Mesothelial cell of epicardium (in vitro differentiated cells): ENCODE measurements around the gene GFRA3. TPM values are rescaled to one million over a fixed set of nuclear protein-coding genes. Genes with fewer than 3 reads are reported as not detected.

ENCODE experiments used
- DNase-seq, 2 experiments: peaks; one replicate each; pipeline ENCODE4 v3.0.0; 2021; ENCODE audit warnings: low spot score in 2 of 2; ENCODE audit not compliant: unreplicated experiment in 2 of 2
- H3K27ac Mint-ChIP-seq: 2 replicates; pipeline ENCODE4 v1.8.0; 2021; ENCODE audit warnings: mixed read lengths
- H3K27me3 Mint-ChIP-seq: 2 replicates; pipeline ENCODE4 v1.8.0; 2021; ENCODE audit warnings: low read depth, mixed read lengths
- H3K36me3 Mint-ChIP-seq: 2 replicates; pipeline ENCODE4 v1.8.0; 2021; ENCODE audit warnings: mixed read lengths
- H3K4me1 Mint-ChIP-seq: 2 replicates; pipeline ENCODE4 v1.8.0; 2021; ENCODE audit warnings: mixed read lengths
- H3K4me3 Mint-ChIP-seq: 2 replicates; pipeline ENCODE4 v1.8.0; 2021; ENCODE audit warnings: mild to moderate bottlenecking, moderate library complexity, mixed read lengths
- H3K9me3 Mint-ChIP-seq: 2 replicates; pipeline ENCODE4 v1.8.0; 2021; ENCODE audit warnings: mixed read lengths
- CTCF ChIP-seq: fragments of 200-600 bp; sonication (generic); IDR thresholded peaks from one replicate; pipeline ENCODE4 v1.5.0; 2021; ENCODE audit warnings: antibody characterized with exemption; ENCODE audit not compliant: unreplicated experiment
- total RNA-seq: library from RNA; stranded (reverse); gene quantifications from 3 replicates; pipeline ENCODE4 v1.2.1, GENCODE V29; 2021

Gene GFRA3
- total RNA-seq, 1 donor from 2014 or later: 0.27 TPM

GRCh38 chr5:138246334-138246733 is 28.1 kb downstream of the GFRA3 start:
- DNase-seq: no peak
- no peak overlapping the region for H3K4me3 Mint-ChIP-seq
- no peaks in the 10 kb centered on the region for H3K36me3 Mint-ChIP-seq
- H3K27me3 Mint-ChIP-seq: peaks cover 40% of the 10 kb centered on the region
- TF ChIP-seq CTCF: no peak
- H3K9me3 Mint-ChIP-seq: no peaks in the 10 kb centered on the region
- H3K4me1 Mint-ChIP-seq: peaks cover 4% of the 10 kb centered on the region
- no peak overlapping the region for H3K27ac Mint-ChIP-seq

GRCh38 chr5:138245717-138246116 is 28.7 kb downstream of the GFRA3 start:
- no peak overlapping the region for H3K27ac Mint-ChIP-seq
- H3K27me3 Mint-ChIP-seq: peaks cover 46% of the 10 kb centered on the region
- H3K4me3 Mint-ChIP-seq: no peak overlapping the region

GRCh38 chr5:138243794-138244193 is 30.6 kb downstream of the GFRA3 start:
- Mint-ChIP-seq H3K4me3 (no peak overlapping the region), H3K27ac (no peak overlapping the region), H3K27me3 (peaks cover 60% of the 10 kb centered on the region), H3K36me3 (no peaks in the 10 kb centered on the region), H3K9me3 (no peaks in the 10 kb centered on the region), H3K4me1 (peaks cover 4% of the 10 kb centered on the region)
- DNase-seq: no peak
- no peak for TF ChIP-seq CTCF

More at GRCh38 chr5:138245717-138246116, 28.7 kb downstream of the GFRA3 start:
- Mint-ChIP-seq H3K9me3 (no peaks in the 10 kb centered on the region), H3K36me3 (no peaks in the 10 kb centered on the region), H3K4me1 (peaks cover 4% of the 10 kb centered on the region)
- no peak for DNase-seq
- TF ChIP-seq CTCF: no peak

GRCh38 chr5:138241688-138242571 is 32.5 kb downstream of the GFRA3 start:
- H3K9me3 Mint-ChIP-seq: no peaks in the 10 kb centered on the region
- H3K4me1 Mint-ChIP-seq: peaks cover 4% of the 10 kb centered on the region
- peak in 1 of 2 experiments; percentile 45 for DNase-seq
- H3K4me3 Mint-ChIP-seq: peak overlapping the region; percentile 53
- no peak overlapping the region for H3K27ac Mint-ChIP-seq
- H3K27me3 Mint-ChIP-seq: peaks cover 67% of the 10 kb centered on the region
- TF ChIP-seq CTCF: no peak
- H3K36me3 Mint-ChIP-seq: no peaks in the 10 kb centered on the region

GRCh38 chr5:138240650-138241385 is 33.6 kb downstream of the GFRA3 start:
- no peak for DNase-seq
- H3K4me3 Mint-ChIP-seq: no peak overlapping the region
- no peaks in the 10 kb centered on the region for H3K36me3 Mint-ChIP-seq
- peaks cover 4% of the 10 kb centered on the region for H3K4me1 Mint-ChIP-seq
- no peak overlapping the region for H3K27ac Mint-ChIP-seq
- H3K27me3 Mint-ChIP-seq: peaks cover 76% of the 10 kb centered on the region
- TF ChIP-seq CTCF: no peak
- H3K9me3 Mint-ChIP-seq: no peaks in the 10 kb centered on the region
